Astrocyte (in vitro differentiated cells and primary cell): ENCODE results near the gene SEC14L3. TPM values are rescaled to one million over a fixed set of nuclear protein-coding genes. Genes with fewer than 3 reads are reported as not detected.

Source experiments
- DNase-seq: peaks from one replicate; pipeline ENCODE4 v3.0.0-alpha.2; 2010; ENCODE audit warnings: low read depth
- FAIRE-seq: peaks from 2 replicates; lab custom pipeline; 2011; peaks lifted over from hg19 to GRCh38; lab: Jason Lieb, UNC
- H2AFZ ChIP-seq: 2 replicates; pipeline ENCODE4 v1.6.0; 2012; ENCODE audit warnings: low read depth, low read length, inconsistent platforms
- H3K27ac ChIP-seq: 2 replicates; pipeline ENCODE4 v1.5.1; 2011; ENCODE audit warnings: low read depth, low read length, inconsistent platforms
- H3K27me3 ChIP-seq: 2 replicates; pipeline ENCODE4 v1.6.0; 2011; ENCODE audit warnings: low read length, inconsistent platforms; ENCODE audit not compliant: insufficient read depth
- H3K36me3 ChIP-seq: 2 replicates; pipeline ENCODE4 v1.5.1; 2011; ENCODE audit warnings: low read length, inconsistent platforms; ENCODE audit not compliant: insufficient read depth
- H3K4me1 ChIP-seq: 2 replicates; pipeline ENCODE4 v1.5.1; 2011; ENCODE audit warnings: low read length, inconsistent platforms; ENCODE audit not compliant: insufficient read depth
- H3K4me2 ChIP-seq: 2 replicates; pipeline ENCODE4 v1.6.0; 2012; ENCODE audit warnings: low read length, inconsistent platforms
- H3K4me3 ChIP-seq: 2 replicates; pipeline ENCODE4 v1.5.1; 2011; ENCODE audit warnings: low read depth, mild to moderate bottlenecking, low read length, inconsistent platforms; ENCODE audit not compliant: insufficient read depth
- H3K79me2 ChIP-seq: 2 replicates; pipeline ENCODE4 v1.6.0; 2012; ENCODE audit warnings: mild to moderate bottlenecking, low read length, inconsistent platforms; ENCODE audit not compliant: insufficient read depth
- H3K9ac ChIP-seq: 2 replicates; pipeline ENCODE4 v1.6.0; 2012; ENCODE audit warnings: mild to moderate bottlenecking, low read length, inconsistent platforms
- H3K9me3 ChIP-seq: 2 replicates; pipeline ENCODE4 v1.5.1; 2012; ENCODE audit warnings: low read depth, mild to moderate bottlenecking, low read length, inconsistent platforms; ENCODE audit not compliant: insufficient read depth
- H4K20me1 ChIP-seq: 2 replicates; pipeline ENCODE4 v1.6.0; 2012; ENCODE audit warnings: low read length, inconsistent platforms; ENCODE audit not compliant: insufficient read depth
- H3K27ac Mint-ChIP-seq: one replicate; pipeline ENCODE4 v1.8.0; 2021; ENCODE audit warnings: mild to moderate bottlenecking, mixed read lengths; ENCODE audit not compliant: unreplicated experiment
- H3K27me3 Mint-ChIP-seq: one replicate; pipeline ENCODE4 v1.8.0; 2021; ENCODE audit warnings: low read depth, mixed read lengths; ENCODE audit not compliant: unreplicated experiment
- H3K36me3 Mint-ChIP-seq: one replicate; pipeline ENCODE4 v1.8.0; 2021; ENCODE audit warnings: low read depth, mixed read lengths; ENCODE audit not compliant: unreplicated experiment
- H3K4me1 Mint-ChIP-seq: one replicate; pipeline ENCODE4 v1.8.0; 2021; ENCODE audit warnings: low read depth, mixed read lengths; ENCODE audit not compliant: unreplicated experiment
- H3K4me3 Mint-ChIP-seq: one replicate; pipeline ENCODE4 v1.8.0; 2021; ENCODE audit warnings: mild to moderate bottlenecking, moderate library complexity, mixed read lengths; ENCODE audit not compliant: unreplicated experiment
- H3K9me3 Mint-ChIP-seq: one replicate; pipeline ENCODE4 v1.8.0; 2021; ENCODE audit warnings: mild to moderate bottlenecking, mixed read lengths; ENCODE audit not compliant: unreplicated experiment
- EZH2 ChIP-seq: IDR thresholded peaks from 2 replicates; pipeline ENCODE4 v1.6.1; 2012; ENCODE audit warnings: mild to moderate bottlenecking, low read length, inconsistent platforms; ENCODE audit not compliant: insufficient read depth
- total RNA-seq: library from RNA; stranded (reverse); gene quantifications from 2 replicates; pipeline ENCODE4 v1.2.1, GENCODE V29; 2021
- TF ChIP-seq, protein P1 (sequence below): IDR thresholded peaks from 2 replicates; pipeline ENCODE4 v1.5.1; 2011; ENCODE audit warnings: low read depth, mild to moderate bottlenecking, inconsistent platforms, low read length, moderate library complexity; ENCODE audit not compliant: insufficient read depth

The SEC14L3 gene
- total RNA-seq, 1 donor from 2014 or later = not detected

DNA sequence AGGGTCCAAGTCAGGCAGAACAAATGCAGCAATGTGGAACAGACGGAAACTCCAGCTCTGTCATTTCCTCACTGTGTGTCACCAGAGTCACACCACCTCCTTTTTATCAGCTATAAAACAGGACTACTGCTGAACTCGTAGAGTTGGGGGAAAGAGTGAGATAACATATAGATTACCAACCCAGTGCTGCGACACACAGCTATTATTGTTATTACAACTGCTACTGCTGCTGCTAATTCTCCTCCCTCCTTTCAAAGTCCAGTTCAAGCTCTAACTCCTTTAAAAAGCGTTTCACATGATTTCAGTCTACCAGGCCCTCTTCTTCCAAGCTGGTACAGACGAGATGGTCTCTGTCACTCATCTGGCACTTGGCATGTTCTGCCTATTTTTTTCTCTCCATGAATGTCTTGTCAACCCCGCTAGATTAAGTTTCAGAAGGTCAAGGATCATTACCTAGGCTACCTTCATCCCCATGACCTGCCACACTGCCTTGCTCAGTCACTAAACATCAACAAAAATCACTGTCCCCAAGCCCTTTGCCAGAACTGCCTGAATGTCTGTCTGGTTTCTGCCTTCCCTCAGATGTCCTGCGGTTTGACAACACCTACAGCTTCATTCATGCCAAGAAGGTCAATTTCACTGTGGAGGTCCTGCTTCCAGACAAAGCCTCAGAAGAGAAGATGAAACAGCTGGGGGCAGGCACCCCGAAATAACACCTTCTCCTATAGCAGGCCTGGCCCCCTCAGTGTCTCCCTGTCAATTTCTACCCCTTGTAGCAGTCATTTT lies 49.9 kb downstream of the SEC14L3 start:
- H3K27ac Mint-ChIP-seq = peak overlapping the region; percentile 100
- no peaks in the 10 kb centered on the region for H3K9me3 Mint-ChIP-seq
- Histone ChIP-seq H3K9me3 (no peaks in the 10 kb centered on the region), H3K9ac (peak overlapping the region; percentile 93), H3K27ac (peak overlapping the region; percentile 98), H3K36me3 (peaks cover 21% of the 10 kb centered on the region), H3K79me2 (no peaks in the 10 kb centered on the region), H3K4me1 (peaks cover 63% of the 10 kb centered on the region), H3K4me2 (peak overlapping the region; percentile 90), H4K20me1 (no peaks in the 10 kb centered on the region), H2AFZ (no peak overlapping the region), H3K4me3 (peak overlapping the region; percentile 25), H3K27me3 (no peaks in the 10 kb centered on the region)
- TF ChIP-seq EZH2 = no peak
- TF ChIP-seq, protein P1, sequence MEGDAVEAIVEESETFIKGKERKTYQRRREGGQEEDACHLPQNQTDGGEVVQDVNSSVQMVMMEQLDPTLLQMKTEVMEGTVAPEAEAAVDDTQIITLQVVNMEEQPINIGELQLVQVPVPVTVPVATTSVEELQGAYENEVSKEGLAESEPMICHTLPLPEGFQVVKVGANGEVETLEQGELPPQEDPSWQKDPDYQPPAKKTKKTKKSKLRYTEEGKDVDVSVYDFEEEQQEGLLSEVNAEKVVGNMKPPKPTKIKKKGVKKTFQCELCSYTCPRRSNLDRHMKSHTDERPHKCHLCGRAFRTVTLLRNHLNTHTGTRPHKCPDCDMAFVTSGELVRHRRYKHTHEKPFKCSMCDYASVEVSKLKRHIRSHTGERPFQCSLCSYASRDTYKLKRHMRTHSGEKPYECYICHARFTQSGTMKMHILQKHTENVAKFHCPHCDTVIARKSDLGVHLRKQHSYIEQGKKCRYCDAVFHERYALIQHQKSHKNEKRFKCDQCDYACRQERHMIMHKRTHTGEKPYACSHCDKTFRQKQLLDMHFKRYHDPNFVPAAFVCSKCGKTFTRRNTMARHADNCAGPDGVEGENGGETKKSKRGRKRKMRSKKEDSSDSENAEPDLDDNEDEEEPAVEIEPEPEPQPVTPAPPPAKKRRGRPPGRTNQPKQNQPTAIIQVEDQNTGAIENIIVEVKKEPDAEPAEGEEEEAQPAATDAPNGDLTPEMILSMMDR = no peak
- peak overlapping the region; percentile 87 for H3K4me3 Mint-ChIP-seq
- no peaks in the 10 kb centered on the region for H3K27me3 Mint-ChIP-seq
- peaks cover 7% of the 10 kb centered on the region for H3K36me3 Mint-ChIP-seq
- peaks cover 32% of the 10 kb centered on the region for H3K4me1 Mint-ChIP-seq
- DNase-seq = no peak
- no peak for FAIRE-seq

DNA sequence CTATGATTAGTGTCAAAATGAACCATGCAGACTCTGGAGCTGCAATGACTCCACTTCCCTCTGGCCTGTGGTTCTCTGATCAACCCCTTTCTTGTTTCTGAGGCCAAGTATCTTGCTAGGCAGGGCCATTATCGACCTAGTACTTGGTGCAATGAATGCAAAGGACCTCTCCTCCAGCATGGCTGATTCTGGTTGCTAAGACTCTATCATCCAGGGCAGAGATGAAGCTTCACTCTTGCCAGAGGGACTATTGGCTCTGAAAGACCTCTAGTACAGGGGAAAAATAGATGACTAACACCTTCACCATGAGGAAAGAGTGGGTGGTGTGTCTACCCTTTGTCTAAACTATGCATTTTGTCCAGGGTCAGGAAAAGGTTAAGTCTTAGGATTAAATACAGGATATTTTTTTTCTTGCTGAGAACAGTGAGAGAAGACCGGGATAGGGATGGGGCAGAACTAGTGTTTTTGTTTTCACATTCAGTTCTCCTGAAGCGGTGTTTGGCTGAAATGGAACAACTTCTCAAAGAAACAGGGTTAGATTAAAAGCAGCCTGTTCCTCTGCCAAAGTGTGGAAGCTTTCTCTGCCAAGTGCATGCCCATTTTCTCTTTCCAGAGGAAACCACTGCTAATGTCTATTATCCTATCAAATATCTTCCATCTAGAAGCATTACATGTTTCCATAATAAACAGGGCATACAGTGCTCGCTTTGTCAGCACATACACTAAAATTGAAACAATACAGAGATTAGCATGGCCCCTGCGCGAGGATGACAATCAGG lies 51.3 kb downstream of the SEC14L3 start:
- H3K36me3 ChIP-seq = peaks cover 33% of the 10 kb centered on the region
- peaks cover 6% of the 10 kb centered on the region for H3K79me2 ChIP-seq
- H4K20me1 ChIP-seq = no peaks in the 10 kb centered on the region
- Mint-ChIP-seq H3K4me3 (peak overlapping the region; percentile 41), H3K4me1 (peaks cover 32% of the 10 kb centered on the region), H3K36me3 (peaks cover 18% of the 10 kb centered on the region), H3K27ac (peak overlapping the region; percentile 76), H3K9me3 (no peaks in the 10 kb centered on the region), H3K27me3 (no peaks in the 10 kb centered on the region)
- H3K4me3 ChIP-seq = peak overlapping the region; percentile 25
- FAIRE-seq (peak; percentile 32), DNase-seq (peak; percentile 95)
- no peaks in the 10 kb centered on the region for H3K27me3 ChIP-seq
- TF ChIP-seq, protein P1 = no peak
- H2AFZ ChIP-seq = no peak overlapping the region
- H3K9ac ChIP-seq = peak overlapping the region; percentile 93
- H3K4me2 ChIP-seq = peak overlapping the region; percentile 90
- no peaks in the 10 kb centered on the region for H3K9me3 ChIP-seq
- H3K27ac ChIP-seq = peak overlapping the region; percentile 98
- peaks cover 52% of the 10 kb centered on the region for H3K4me1 ChIP-seq
